Superior temporal gyrus (tissue), 1 donor: ENCODE measurements around the gene MOB4.
A peak's percentile ranks its signal among the peaks of the same experiment; 100 is the strongest.

Experiments used
- DNase-seq: peaks from one replicate; pipeline ENCODE4 v3.0.0-alpha.2; 2016; ENCODE audit errors: extremely low spot score

Gene MOB4

GRCh38 chr2:197591339-197592072 is 75.6 kb downstream of the MOB4 start:
- DNase-seq: no peak

GRCh38 chr2:197596766-197597165 is 80.9 kb downstream of the MOB4 start:
- peak; percentile 39 for DNase-seq

GRCh38 chr2:197597166-197597565 is 81.3 kb downstream of the MOB4 start:
- DNase-seq: no peak

DNA sequence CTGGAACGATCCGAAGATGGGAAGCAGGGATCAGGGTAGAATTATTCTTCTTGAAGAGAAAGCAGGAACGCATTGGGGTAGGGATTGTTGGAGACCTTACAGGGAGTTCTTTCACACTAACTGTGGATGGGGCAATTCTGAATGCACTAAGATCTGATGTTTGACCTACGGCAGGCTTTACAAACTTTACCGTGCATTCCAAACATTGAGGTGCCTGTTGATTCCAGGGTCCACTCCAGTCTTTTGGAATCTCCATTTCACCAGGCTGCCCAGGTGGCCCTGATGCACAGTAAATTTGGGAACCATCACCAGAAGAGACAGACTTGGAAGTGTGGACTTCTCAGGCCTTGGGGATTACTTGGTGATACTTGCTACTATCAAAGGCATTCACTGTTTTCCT is 82.6 kb downstream of the MOB4 start:
- no peak for DNase-seq

GRCh38 chr2:197599285-197599965 is 83.6 kb downstream of the MOB4 start:
- no peak for DNase-seq

DNA sequence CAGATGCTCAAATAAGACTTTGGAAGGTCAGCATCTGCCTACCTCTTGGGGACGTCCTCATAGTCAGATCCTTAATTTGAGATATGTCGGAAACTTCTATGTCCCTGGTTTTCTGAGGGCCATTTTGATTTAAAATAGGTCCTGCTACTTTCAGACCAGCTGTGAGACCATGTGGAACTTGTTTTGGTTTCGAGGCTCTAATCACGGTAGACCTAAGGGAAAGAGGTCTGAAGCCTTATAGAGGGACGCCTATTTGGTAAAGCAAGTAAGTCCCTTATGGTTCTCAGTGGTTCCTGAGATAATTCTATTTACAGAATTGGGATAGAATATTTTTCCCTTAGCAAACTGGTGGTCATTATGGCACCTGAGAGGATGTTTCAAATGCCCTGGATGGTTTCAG is 84.4 kb downstream of the MOB4 start:
- no peak for DNase-seq

DNA sequence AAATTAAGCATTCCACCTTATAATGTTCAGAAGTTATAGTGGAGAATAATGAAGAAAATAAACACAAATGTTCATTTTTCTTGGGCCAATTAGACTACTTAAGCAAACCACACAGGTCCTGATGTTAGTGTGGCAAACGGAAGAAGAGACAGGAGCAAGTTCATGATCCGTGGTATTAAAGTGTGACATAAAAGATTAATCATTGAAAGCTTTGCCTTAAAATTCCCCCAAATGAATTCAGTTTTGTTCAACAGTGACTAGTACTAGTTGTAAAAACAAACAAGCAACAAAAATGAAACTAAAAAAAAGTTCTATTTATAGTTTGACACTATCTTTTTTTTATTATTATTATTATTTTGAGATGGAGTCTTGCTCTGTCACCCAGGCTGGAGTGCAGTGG is 85.9 kb downstream of the MOB4 start:
- DNase-seq: no peak
